ENCODE results near the gene MRPL23. TPM values are rescaled to one million over a fixed set of nuclear protein-coding genes. Genes with fewer than 3 reads are reported as not detected.
A peak's percentile ranks its signal among the peaks of the same experiment; 100 is the strongest.

Gene MRPL23
- total RNA-seq, 1 donor from 2014 or later: 29.2 TPM

GRCh38 chr11:1934335-1935155 lies 12.6 kb upstream of the MRPL23 start:
- Mint-ChIP-seq H3K4me3 (ENCODE audit: unreplicated experiment) (no peak overlapping the region), H3K36me3 (ENCODE audit: unreplicated experiment) (peaks cover 3% of the 10 kb centered on the region), H3K27me3 (ENCODE audit: unreplicated experiment) (peaks cover 10% of the 10 kb centered on the region), H3K9me3 (ENCODE audit: unreplicated experiment) (no peaks in the 10 kb centered on the region), H3K27ac (ENCODE audit: unreplicated experiment) (no peak overlapping the region), H3K4me1 (ENCODE audit: unreplicated experiment) (peaks cover 14% of the 10 kb centered on the region)
- DNase-seq (ENCODE audit: extremely low spot score, unreplicated experiment): peak; percentile 83
- TF ChIP-seq, protein P1, sequence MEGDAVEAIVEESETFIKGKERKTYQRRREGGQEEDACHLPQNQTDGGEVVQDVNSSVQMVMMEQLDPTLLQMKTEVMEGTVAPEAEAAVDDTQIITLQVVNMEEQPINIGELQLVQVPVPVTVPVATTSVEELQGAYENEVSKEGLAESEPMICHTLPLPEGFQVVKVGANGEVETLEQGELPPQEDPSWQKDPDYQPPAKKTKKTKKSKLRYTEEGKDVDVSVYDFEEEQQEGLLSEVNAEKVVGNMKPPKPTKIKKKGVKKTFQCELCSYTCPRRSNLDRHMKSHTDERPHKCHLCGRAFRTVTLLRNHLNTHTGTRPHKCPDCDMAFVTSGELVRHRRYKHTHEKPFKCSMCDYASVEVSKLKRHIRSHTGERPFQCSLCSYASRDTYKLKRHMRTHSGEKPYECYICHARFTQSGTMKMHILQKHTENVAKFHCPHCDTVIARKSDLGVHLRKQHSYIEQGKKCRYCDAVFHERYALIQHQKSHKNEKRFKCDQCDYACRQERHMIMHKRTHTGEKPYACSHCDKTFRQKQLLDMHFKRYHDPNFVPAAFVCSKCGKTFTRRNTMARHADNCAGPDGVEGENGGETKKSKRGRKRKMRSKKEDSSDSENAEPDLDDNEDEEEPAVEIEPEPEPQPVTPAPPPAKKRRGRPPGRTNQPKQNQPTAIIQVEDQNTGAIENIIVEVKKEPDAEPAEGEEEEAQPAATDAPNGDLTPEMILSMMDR (IDR thresholded peaks at IDR 0.05): no peak

- DNase-seq (ENCODE audit: extremely low spot score, unreplicated experiment): peak; percentile 83
- Mint-ChIP-seq H3K27me3 (ENCODE audit: unreplicated experiment) (peaks cover 10% of the 10 kb centered on the region), H3K9me3 (ENCODE audit: unreplicated experiment) (no peaks in the 10 kb centered on the region), H3K27ac (ENCODE audit: unreplicated experiment) (no peak overlapping the region), H3K4me1 (ENCODE audit: unreplicated experiment) (peaks cover 14% of the 10 kb centered on the region), H3K4me3 (ENCODE audit: unreplicated experiment) (no peak overlapping the region), H3K36me3 (ENCODE audit: unreplicated experiment) (peaks cover 3% of the 10 kb centered on the region)
- TF ChIP-seq, protein P1 (IDR thresholded peaks at IDR 0.05): no peak
Measured at GRCh38 chr11:1935156-1936071, 11.7 kb upstream of the MRPL23 start.

DNA sequence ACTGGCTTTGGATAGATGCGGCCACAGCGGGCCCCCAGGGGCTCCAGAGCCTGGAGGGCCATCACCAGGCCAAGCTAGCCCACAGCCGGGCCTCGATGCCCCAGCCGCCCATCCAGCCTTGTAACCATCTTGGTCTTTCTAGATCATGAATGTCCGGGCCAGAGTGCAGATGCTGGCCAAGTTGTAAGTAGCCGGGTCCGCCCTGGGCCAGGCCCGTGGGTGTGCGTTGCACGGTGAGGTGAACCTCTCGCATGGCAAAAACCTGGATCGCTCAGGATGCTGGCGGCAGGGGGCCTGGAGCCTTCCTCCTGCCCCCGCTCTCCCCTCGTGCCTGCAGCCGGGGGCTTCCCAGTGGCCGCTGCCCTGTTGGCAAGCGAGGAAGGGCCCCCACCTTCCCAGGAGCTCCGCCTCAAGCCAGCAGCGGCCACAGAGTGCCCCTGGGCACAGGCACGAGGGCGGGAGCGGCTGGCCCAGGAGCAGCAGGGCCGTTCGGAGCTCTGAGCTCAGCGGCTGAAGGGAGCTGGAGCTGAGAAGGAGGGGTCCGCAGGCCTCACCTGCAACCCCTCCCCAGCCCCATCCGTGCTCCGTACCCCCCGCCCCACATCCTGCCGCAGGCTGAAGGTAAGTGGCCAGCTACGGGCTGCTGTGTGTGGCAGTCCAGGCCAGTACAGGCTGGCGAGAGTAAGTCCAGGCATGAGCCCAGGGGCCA lies 10.9 kb upstream of the MRPL23 start:
- DNase-seq (ENCODE audit: extremely low spot score, unreplicated experiment): peak; percentile 83
- TF ChIP-seq, protein P1 (IDR thresholded peaks at IDR 0.05): no peak
- peaks cover 3% of the 10 kb centered on the region for H3K36me3 Mint-ChIP-seq (ENCODE audit: unreplicated experiment)
- H3K9me3 Mint-ChIP-seq (ENCODE audit: unreplicated experiment): no peaks in the 10 kb centered on the region
- peaks cover 12% of the 10 kb centered on the region for H3K4me1 Mint-ChIP-seq (ENCODE audit: unreplicated experiment)
- H3K27me3 Mint-ChIP-seq (ENCODE audit: unreplicated experiment): peaks cover 10% of the 10 kb centered on the region
- H3K27ac Mint-ChIP-seq (ENCODE audit: unreplicated experiment): no peak overlapping the region
- H3K4me3 Mint-ChIP-seq (ENCODE audit: unreplicated experiment): no peak overlapping the region

DNA sequence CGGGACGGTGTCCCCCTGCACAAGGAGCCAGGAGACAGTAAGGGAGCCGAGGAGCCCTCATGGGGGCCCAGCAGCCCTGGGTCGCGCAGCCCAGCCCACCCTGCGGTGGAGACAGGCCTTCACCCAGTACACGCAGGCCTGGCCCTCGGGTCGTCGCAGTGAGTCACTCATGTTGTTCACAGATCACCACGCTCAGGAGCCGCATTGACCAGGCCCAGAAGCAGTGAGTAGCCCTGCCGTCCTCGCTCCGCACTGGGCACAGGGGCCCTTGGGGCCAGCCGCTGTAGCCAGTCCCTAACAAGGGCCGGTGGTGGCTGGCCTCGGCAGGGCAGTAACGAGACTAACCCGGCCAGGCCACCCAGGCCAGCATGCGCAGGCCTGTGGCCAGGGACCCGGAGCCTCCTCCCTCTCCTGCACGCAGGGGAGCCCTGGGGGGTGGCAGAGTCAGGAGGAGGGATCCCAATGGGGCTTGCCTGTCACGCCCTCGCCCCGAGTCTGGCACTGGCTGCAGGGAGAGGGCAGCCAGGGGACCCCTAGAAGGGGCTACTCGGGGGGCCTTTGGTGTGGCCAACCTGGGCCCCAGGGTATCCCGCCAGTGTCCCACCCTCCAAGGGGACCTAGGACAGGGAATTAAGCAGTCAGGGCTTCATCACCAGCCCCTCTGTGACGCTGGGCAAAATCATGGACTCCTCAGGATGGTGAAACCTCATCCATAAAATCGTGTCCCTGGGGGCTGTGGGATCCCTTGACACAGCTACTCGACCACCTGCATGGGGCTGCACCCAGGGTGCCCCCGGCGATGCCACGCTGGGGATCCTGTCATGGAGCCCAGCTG lies 10.1 kb upstream of the MRPL23 start:
- Mint-ChIP-seq H3K36me3 (ENCODE audit: unreplicated experiment) (peaks cover 3% of the 10 kb centered on the region), H3K27me3 (ENCODE audit: unreplicated experiment) (peaks cover 10% of the 10 kb centered on the region), H3K4me3 (ENCODE audit: unreplicated experiment) (no peak overlapping the region), H3K27ac (ENCODE audit: unreplicated experiment) (no peak overlapping the region), H3K4me1 (ENCODE audit: unreplicated experiment) (peaks cover 4% of the 10 kb centered on the region), H3K9me3 (ENCODE audit: unreplicated experiment) (no peaks in the 10 kb centered on the region)
- TF ChIP-seq, protein P1 (IDR thresholded peaks at IDR 0.05): no peak
- peak; percentile 83 for DNase-seq (ENCODE audit: extremely low spot score, unreplicated experiment)

All from osteocyte (in vitro differentiated cells).